HL-60/S4 treated with retinoic acid at 250 ng/mL for 4 days and 3 days (cell line): ENCODE measurements around the gene ZNF665.
"Not testable (repeated sequence)": the region's sequence is repeated elsewhere in the genome, so short reads cannot be mapped to it uniquely, and the experiment has no call there.

Source experiments
- in situ Hi-C: fragments of 300-500 bp; cut with MboI; formaldehyde crosslinking; loops from 2 replicates; pipeline ENCODE4 v1.7.0; 2022; ENCODE audit warnings: low sequenced_read_pairs

The ZNF665 gene

GRCh38 chr19:53158119-53158656, 35.0 kb downstream of the ZNF665 start:
- in situ Hi-C loops: no loop called here

DNA sequence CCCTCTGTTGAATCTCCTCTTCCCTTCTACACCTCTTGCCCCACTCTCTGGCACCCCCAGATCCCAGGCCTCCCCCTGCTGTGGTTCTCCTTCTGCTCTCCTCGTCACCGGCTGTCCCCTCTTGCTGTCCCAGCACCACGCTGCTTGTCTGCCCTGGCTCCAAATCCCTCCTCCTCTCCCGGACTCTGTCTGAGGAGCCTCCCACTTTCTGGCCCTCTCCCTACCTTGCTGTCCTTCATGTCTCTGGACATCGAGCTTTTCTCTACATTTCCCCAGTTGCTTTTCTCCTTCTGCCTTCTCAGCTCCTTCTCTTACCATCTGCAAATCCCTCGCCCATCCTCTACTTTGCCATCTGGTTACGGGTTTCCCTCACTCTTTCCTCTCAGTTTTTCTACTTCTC, 35.5 kb downstream of the ZNF665 start:
- in situ Hi-C loops: no loop called here

GRCh38 chr19:53156850-53157249, 36.3 kb downstream of the ZNF665 start:
- in situ Hi-C loops: no loop called here

DNA sequence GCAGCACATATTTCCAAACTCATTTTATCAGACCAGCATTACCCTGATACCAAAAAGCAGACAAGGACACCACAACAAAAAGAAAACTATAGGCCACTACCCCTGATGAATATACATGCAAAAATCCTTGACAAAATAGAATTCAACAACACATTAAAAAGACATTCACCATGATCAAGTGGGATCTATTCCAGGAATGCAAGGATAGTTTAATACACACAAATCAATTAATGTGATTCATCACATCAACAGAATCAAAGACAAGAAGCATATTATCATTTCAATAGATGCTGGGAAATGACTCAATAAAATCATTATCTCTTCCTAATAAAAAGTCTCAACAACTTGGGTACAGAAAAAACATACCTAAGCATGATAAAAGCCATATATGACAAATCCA, 45.5 kb downstream of the ZNF665 start:
- in situ Hi-C loops: no loop called here

GRCh38 chr19:53140351-53140750, 52.8 kb downstream of the ZNF665 start:
- in situ Hi-C loops: no loop called here

- in situ Hi-C loops: no loop called here
Measured at GRCh38 chr19:53136432-53136831, 56.7 kb downstream of the ZNF665 start.

- in situ Hi-C loops: no loop called here
Measured at GRCh38 chr19:53132141-53132991, 60.8 kb downstream of the ZNF665 start, which contains the start of gene ZNF415. Gene ZNF415, minus strand, starts transcription at chr19:53132910. Its CDS starts 10,234 bp downstream, at chr19:53122676.

DNA sequence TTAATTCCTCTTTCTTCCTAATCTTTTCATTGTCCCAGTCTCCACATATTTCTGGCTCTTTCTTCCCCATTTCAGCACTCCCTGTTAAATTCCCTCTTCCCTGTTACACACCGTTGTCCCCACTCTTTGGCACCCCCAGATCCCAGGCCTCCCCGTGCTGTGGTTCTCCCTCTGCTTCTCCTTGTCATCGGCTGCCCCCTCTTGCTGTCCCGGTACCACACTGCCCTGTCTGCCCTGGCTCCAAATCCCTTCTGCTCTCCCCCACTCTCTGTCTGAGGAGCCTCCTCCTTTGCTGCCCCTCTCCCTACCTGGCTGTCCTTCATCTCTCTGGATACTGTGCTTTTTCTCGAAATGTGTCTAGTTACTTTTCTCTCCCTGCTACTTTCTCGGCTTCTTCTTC, 61.4 kb downstream of the ZNF665 start:
- in situ Hi-C loops: no loop called here

DNA sequence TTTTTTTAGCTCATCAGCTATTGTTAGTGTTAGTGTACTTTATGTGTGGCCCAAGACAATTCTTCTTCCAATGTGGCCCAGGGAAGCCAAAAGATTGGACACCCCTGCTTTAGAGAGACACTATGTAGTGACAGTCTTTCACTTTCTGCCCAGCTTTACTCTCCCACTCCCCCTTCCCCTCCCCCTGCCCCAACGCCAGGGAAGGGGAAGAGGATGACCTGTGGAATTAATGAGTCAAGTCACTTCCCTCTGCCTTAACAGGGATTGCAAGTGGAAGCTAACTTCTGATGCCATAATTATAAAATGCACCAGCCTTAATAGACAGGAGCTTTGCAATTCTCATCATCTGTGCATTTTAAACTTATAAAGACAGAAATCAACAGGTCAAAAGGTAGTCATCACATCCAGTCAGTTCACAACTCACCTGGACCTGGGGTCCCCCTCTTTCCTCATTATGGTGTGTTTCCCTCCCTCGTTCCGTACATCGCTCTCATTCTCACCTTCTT, 62.0 kb downstream of the ZNF665 start:
- in situ Hi-C loops: no loop called here

- in situ Hi-C loops: no loop called here
Measured at GRCh38 chr19:53130506-53130905, 62.7 kb downstream of the ZNF665 start.

GRCh38 chr19:53126733-53127526, 66.2 kb downstream of the ZNF665 start:
- in situ Hi-C loops: not testable (repeated sequence)

DNA sequence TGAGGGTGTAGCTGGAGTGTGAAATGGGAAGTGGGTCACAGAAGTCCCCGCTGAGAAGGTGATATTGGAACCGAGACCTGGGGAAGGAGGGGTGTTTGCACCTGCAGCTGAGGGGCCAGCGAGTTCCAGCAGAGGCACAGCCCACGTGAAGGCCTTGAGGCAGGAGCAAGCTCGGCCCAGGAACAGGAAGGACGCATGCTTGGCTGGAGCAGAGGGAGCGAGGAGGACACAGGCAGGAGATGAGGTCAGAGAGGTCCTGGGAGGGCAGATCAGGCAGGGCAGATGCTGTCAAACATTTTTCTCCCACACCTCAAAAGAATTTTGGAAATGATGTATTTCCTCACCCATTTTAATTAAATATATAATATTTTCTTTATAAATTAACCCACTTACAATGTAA, 69.8 kb downstream of the ZNF665 start:
- in situ Hi-C loops: no loop called here
